T-helper 2 cell treated with Interferon-gamma antibody and Interleukin-4, amounts not matched to agents 5 μg/mL and 100 μg/mL, for 36 hours (primary cell): Measurements from ENCODE around the gene HSPA9.

Experiments
- DNase-seq: peaks from one replicate; pipeline ENCODE4 v3.0.0; 2021; ENCODE audit warnings: low spot score
- H3K27ac Mint-ChIP-seq: one replicate; pipeline ENCODE4 v1.8.0; 2021; ENCODE audit warnings: mild to moderate bottlenecking, mixed read lengths
- H3K27me3 Mint-ChIP-seq: one replicate; pipeline ENCODE4 v1.8.0; 2021; ENCODE audit warnings: low read depth, mixed read lengths
- H3K36me3 Mint-ChIP-seq: one replicate; pipeline ENCODE4 v1.8.0; 2021; ENCODE audit warnings: low read depth, mixed read lengths
- H3K4me1 Mint-ChIP-seq: one replicate; pipeline ENCODE4 v1.8.0; 2021; ENCODE audit warnings: low read depth, mixed read lengths
- H3K4me3 Mint-ChIP-seq: one replicate; pipeline ENCODE4 v1.8.0; 2022; ENCODE audit warnings: mild to moderate bottlenecking, moderate library complexity, mixed read lengths
- H3K9me3 Mint-ChIP-seq: one replicate; pipeline ENCODE4 v1.8.0; 2021; ENCODE audit warnings: mixed read lengths

HSPA9 gene

DNA sequence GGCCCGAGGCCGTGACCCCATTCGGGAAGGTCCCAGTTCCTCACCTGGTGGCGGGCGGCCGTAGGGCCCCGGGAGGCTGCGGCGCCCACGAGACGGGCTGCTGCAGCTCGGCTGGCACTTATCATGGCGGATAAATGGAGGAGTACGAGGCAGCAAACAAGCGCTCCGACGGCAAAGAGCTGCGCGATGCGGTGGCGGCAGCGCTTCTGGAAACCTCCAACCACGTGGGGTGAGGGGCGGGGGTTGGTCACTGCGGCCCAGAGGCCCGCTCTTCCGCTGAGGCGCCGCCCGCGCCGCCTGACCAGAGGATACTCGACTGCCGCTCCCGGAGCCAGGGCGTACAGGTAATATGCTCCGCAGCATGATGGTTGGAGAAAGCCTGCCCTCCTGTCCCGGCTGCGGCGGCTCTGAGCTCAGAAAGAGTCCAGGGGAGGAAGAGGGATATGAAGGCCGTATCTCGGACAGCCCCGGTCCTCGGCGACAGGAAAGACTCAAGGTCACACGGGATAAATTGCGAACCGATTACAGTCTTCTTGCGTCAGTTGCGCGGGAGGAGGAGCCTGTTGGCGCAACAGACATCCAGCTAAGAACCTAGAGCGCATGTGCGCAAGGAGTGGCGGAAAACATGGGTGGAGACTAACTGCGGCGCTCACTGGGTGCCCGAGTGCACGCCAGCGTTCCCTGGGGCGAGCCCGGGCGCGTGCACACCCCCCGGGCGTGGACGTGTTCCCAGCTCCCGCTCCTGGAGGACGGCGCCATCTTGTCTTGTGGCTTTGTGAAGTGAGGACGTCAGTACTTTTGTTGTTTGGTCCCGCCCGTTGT lies at the start of gene HSPA9:
Gene HSPA9, minus strand, starts transcription at position 208 of the 822 bp plus-strand sequence. Its CDS starts 83 bp downstream, at position 125.
- H3K27me3 Mint-ChIP-seq, result no peaks in the 10 kb centered on the region
- DNase-seq, result peak; percentile 97
- peaks cover 4% of the 10 kb centered on the region for H3K9me3 Mint-ChIP-seq
- H3K4me3 Mint-ChIP-seq, result peak within 1 kb of the TSS; percentile 95
- peaks cover 39% of the 10 kb centered on the region for H3K36me3 Mint-ChIP-seq
- H3K4me1 Mint-ChIP-seq, result peaks cover 20% of the 10 kb centered on the region
- H3K27ac Mint-ChIP-seq, result peak within 1 kb of the TSS; percentile 99

DNA sequence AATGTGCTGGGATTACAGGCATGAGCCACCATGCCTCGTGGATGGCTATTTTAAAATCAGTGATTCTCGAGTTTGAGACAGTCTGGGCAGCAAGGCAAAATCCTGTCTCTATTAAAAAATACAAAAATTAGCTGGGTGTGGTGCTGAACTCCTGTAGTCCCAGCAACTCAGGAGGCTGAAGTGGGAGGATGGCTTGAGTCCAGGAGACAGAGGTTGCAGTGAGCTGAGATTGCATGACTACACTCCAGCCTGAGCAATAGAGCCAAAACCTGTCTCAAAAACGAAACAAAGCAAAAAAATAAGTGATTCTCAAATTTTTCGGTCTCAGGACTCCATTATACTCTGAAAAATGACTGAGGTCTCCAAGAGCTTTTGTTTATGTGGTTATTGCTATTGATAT lies 47.9 kb upstream of the HSPA9 start:
- Mint-ChIP-seq H3K27me3 (peaks cover 35% of the 10 kb centered on the region), H3K4me3 (no peak overlapping the region), H3K36me3 (no peaks in the 10 kb centered on the region), H3K9me3 (no peaks in the 10 kb centered on the region), H3K4me1 (no peaks in the 10 kb centered on the region), H3K27ac (no peak overlapping the region)
- DNase-seq, result no peak

DNA sequence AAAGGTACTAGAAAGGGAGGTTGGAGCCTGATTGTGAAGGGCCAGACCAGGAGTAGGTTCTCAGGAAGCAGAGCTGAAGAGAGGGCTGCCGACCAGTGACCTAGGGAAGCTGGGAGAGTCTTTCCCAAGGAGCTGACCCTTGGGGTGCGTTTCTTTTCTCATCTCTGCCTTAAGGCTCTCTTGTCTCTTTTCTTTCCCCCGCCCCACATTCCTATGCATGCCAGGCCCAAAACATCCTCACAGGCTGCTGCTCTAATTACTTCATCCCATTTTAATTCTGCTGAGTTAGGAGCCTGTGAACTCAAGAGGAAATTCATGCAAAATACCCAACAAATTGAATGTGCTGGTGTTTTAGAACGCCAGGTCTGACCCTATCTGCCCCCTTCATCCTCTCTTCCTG lies 46.9 kb upstream of the HSPA9 start:
- peaks cover 29% of the 10 kb centered on the region for H3K27me3 Mint-ChIP-seq
- no peaks in the 10 kb centered on the region for H3K36me3 Mint-ChIP-seq
- H3K9me3 Mint-ChIP-seq, result no peaks in the 10 kb centered on the region
- H3K4me1 Mint-ChIP-seq, result no peaks in the 10 kb centered on the region
- H3K4me3 Mint-ChIP-seq, result no peak overlapping the region
- no peak overlapping the region for H3K27ac Mint-ChIP-seq
- DNase-seq, result no peak

DNA sequence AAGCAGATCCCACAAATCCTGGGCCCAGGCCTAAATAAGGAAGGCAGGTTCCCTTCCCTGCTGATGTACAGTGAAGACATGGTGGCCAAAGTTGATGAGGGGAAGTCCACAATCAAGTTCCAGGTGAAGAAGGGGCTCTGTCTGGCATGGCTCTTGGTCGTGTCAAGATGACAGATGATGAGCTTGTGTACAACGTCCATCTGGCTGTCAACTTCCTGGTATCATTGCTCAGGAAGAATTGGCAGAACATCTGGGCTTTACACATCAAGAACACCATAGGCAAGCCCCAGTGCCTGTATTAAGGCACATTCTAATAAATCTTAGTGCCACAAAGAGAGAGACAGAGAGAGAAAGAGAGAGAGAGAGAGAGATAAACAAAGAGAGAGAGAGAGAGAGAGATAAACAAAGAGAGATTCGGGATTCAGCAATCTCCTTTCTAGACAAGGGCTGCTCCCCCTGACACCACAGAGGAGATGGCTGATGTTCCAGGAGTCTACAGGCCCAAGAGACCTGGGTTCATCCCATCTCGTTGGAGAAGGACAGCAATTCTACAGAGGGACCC lies 45.5 kb upstream of the HSPA9 start:
- H3K4me1 Mint-ChIP-seq, result no peaks in the 10 kb centered on the region
- peaks cover 31% of the 10 kb centered on the region for H3K27me3 Mint-ChIP-seq
- no peak overlapping the region for H3K4me3 Mint-ChIP-seq
- no peak for DNase-seq
- no peak overlapping the region for H3K27ac Mint-ChIP-seq
- no peaks in the 10 kb centered on the region for H3K36me3 Mint-ChIP-seq
- no peaks in the 10 kb centered on the region for H3K9me3 Mint-ChIP-seq

DNA sequence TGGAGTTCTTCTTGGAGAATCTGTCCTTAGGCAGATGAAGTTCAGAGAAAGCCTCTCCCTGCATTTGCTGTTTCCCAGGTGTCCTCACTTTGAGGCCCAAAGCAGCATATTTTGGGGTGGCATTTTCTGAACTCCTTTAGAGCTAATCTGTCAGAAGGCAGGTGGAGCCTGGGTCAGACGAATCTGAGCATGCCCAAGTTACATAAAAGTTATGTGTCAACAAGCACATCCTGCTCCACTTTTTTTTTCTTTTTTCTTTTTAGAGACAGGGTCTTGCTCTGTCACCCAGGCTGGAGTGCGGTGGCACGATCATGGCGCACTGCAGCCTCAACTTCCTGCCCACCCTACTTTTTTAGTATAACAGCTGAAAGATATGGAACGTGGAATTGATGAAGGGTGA lies 41.3 kb upstream of the HSPA9 start:
- Mint-ChIP-seq H3K36me3 (no peaks in the 10 kb centered on the region), H3K4me3 (no peak overlapping the region)

DNA sequence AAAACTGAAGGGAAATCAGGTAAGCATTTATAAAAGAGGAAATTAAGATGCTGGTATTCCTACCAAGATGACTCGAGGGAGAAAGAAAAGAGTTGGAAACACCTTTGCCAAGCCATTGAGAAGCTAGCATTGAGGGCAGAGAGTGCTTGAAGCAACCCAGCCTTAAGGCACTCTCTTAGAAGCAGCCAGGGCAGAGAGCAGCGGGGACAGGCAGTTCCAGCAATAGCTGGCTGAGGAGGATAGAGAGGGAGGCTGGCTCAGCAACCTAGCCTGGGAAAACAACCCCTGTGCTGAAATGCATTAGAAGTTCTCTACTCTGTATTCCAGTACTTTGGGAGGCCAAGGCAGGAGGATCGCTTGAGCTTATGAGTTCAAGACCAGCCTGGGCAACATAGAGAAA lies 40.3 kb upstream of the HSPA9 start:
- Mint-ChIP-seq H3K36me3 (no peaks in the 10 kb centered on the region), H3K4me1 (peaks cover 5% of the 10 kb centered on the region), H3K27me3 (peaks cover 43% of the 10 kb centered on the region), H3K27ac (no peak overlapping the region), H3K9me3 (no peaks in the 10 kb centered on the region), H3K4me3 (no peak overlapping the region)
- no peak for DNase-seq

More for the DNA sequence above, 41.3 kb upstream of the HSPA9 start:
- Mint-ChIP-seq H3K4me1 (no peaks in the 10 kb centered on the region), H3K9me3 (no peaks in the 10 kb centered on the region), H3K27ac (no peak overlapping the region), H3K27me3 (peaks cover 41% of the 10 kb centered on the region)
- no peak for DNase-seq

DNA sequence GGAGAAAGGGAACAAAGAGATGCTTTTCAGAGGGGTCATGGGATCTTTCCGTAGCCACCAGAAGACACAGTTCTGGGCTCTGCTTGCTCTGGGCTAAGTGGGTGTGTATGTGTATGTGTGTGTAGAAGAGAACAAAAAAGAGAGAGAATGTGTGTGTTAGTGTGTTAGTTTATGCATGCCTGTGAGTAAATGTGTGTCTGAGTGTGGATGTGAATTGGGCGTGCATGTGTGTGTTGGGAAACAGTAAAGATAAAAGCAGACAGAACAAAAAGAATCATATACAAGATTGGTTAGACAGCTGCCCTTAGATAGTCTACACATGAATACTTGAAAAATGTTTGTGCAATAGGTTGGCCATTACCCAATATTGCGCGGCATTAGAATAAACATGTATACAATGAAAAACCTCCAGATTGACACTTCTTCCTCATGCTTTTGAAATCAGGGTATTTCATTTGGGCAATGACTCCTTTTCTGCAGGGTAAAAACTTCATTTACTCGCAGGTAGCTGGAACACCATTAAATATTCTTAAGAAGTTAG lies 36.5 kb upstream of the HSPA9 start:
- no peak overlapping the region for H3K4me3 Mint-ChIP-seq

DNA sequence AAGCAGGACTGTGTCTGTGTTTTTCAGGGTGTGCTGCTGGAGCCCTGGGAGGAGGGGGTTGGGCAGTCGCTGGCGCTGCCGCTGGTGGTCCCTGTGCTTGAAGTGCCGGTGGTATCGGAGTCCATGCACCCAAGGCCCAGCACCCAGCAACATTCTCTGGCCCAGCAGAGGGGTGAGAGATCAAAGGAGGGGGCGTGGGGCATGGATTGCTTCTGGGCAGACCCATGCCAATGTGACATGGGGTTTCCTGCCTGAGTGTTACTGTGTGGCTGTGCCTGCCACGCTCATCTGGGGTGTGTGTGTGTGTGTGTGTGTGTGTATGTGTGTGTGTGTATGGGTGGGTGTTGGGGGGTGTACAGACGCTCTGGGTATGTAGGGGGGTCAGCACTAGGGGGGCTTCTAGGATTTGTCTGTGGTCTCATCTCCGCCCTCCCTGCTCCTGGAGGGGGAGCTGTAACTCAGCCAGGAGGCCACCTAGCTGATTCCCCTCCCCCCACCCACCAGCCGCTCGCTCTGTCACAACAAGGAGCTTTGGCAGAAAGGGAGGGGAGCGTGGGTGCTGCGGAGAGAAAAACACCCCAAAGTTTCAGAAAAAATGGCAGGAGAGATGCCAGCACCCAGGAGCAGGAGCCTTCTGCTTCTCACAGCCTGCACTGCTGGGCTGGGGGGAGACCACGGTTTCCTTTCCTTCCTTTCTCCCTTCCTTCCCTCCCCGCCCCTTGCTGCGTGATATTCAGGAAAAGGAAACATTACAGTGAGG lies 35.9 kb upstream of the HSPA9 start:
- Mint-ChIP-seq H3K27ac (no peak overlapping the region), H3K9me3 (no peaks in the 10 kb centered on the region), H3K4me3 (no peak overlapping the region), H3K4me1 (peaks cover 5% of the 10 kb centered on the region), H3K36me3 (no peaks in the 10 kb centered on the region), H3K27me3 (peaks cover 49% of the 10 kb centered on the region)
- no peak for DNase-seq

More for the DNA sequence above, 36.5 kb upstream of the HSPA9 start:
- peaks cover 52% of the 10 kb centered on the region for H3K27me3 Mint-ChIP-seq
- H3K4me1 Mint-ChIP-seq, result peaks cover 5% of the 10 kb centered on the region
- no peaks in the 10 kb centered on the region for H3K9me3 Mint-ChIP-seq
- H3K27ac Mint-ChIP-seq, result no peak overlapping the region
- no peaks in the 10 kb centered on the region for H3K36me3 Mint-ChIP-seq
- DNase-seq, result no peak

DNA sequence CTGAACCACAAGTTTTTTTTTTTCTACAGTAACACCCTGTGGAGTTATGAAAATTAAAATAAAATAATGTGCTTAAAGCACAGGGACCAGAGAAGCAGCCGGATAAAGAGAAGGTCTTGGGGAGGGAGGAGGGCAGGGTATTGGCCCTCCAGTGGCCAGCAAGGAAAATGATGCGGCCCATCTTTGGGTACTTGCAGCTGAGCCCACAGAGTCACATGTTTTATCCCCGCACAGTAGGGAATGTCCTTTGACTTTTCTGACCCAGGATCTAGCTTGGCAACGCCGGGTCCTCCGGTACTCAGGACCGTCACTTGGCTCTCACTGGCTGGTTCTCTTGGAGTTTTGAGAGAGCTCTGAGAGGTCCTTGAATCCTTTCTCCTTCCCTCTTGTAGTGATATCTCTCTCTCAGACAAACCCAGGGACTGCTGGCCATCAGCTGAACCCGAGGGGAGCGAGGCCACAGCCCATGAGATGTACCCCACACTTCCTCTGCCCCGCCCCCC lies 35.3 kb upstream of the HSPA9 start:
- H3K27me3 Mint-ChIP-seq, result peaks cover 49% of the 10 kb centered on the region
- H3K9me3 Mint-ChIP-seq, result no peaks in the 10 kb centered on the region
- DNase-seq, result no peak
- H3K4me3 Mint-ChIP-seq, result no peak overlapping the region
- H3K36me3 Mint-ChIP-seq, result no peaks in the 10 kb centered on the region
- H3K4me1 Mint-ChIP-seq, result peaks cover 5% of the 10 kb centered on the region
- H3K27ac Mint-ChIP-seq, result no peak overlapping the region

DNA sequence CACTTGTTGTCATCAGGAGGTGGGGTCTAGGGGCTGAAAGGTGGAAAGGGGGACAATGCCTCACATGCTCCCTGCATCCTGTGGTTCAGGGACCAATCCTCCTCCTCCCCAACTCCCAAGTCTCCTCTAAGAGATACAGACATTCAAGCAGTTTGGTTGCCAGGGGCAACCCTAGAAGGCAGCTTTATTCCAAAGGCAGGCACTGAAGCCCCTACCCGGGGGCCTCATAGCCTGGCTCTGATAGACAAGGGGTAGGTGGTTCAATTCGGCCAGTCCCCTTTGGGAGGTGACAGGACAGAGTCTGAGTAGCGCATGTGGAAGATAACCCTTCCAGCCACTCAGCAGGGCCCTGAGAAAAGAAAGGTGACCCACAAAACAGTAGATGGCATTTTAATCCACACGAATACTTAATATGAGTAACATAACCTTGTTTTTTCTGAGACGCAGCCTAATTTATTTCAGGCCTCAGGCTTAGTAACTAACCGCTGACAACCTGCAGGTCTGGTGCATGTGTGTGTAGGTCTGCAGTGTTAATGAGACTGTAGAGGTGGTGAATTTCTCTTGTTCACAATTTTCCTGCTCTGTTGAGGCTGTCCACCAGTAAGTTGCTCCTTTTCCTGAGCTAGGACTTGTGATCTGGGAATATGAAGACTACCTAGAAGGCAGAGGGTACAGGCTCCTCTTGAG lies 31.3 kb upstream of the HSPA9 start:
- peaks cover 30% of the 10 kb centered on the region for H3K27me3 Mint-ChIP-seq
- H3K9me3 Mint-ChIP-seq, result no peaks in the 10 kb centered on the region
- H3K4me3 Mint-ChIP-seq, result no peak overlapping the region
- no peak overlapping the region for H3K27ac Mint-ChIP-seq
- no peak for DNase-seq
- H3K36me3 Mint-ChIP-seq, result no peaks in the 10 kb centered on the region
- H3K4me1 Mint-ChIP-seq, result peaks cover 5% of the 10 kb centered on the region

DNA sequence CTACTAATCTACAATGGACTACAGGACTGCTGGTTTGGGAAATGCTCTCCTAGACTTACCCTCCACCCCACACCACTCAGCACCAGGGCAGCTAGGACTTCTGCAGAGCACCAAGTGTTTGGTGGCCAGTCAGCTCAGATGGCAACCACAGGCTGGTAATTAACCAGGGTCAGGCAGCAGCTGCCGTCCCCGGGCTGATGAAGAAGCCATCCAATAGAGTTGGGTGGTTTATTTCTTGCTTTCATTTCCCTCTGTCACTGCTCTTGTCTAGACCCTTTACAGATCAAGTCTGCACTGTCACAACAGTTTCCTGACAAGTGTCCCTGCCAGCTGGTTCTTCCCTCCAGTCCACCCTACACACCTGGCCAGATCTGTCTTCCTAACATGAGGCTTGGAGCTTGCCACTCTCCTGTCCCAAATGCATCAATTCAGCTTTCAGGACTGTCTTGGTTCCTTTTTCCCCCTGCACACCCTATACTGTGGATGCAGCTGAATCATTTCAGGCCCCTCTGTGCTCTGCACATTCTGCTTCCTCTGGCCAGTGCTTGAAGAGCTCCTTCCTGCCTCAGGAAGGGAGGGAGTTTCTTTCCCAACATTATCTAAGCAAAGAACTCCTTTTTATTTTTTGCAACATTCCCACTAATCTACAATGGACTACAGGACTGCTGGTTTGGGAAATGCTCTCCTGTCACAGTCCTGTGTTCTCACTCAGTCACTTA lies 30.2 kb upstream of the HSPA9 start:
- Mint-ChIP-seq H3K9me3 (no peaks in the 10 kb centered on the region), H3K27ac (no peak overlapping the region), H3K4me1 (no peaks in the 10 kb centered on the region), H3K4me3 (no peak overlapping the region), H3K27me3 (peaks cover 25% of the 10 kb centered on the region), H3K36me3 (no peaks in the 10 kb centered on the region)
- no peak for DNase-seq

DNA sequence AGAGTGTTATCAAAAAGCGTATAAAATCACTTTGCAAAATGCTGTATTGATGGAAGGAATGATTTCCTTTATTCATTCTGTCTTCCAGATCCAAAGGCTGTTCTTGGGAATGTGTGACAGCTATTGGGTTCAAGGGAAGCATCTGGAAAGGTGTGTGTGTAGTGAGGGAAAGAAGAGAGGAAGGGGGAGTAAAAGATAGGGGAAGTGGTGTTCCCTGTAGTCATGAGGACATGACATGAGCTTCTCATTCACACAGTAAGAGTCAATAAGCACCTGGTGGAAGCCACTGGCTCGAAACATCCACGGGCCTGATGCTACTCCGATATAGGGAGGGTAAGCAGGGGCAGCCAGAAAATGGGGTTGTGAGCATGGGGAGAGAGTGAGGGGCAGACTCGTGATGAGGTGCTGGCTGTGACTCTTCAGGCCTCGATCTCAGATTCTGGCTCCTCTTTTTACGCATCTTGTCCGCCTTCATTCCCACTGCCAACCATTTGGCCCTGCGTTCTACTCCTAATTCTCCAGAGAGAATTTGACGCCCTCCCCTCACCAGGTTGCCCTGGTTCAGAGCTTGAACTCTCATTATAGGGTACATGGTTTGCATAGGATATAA lies 29.1 kb upstream of the HSPA9 start:
- no peaks in the 10 kb centered on the region for H3K9me3 Mint-ChIP-seq
- peaks cover 20% of the 10 kb centered on the region for H3K27me3 Mint-ChIP-seq
- no peak overlapping the region for H3K27ac Mint-ChIP-seq
- no peak for DNase-seq
- no peaks in the 10 kb centered on the region for H3K4me1 Mint-ChIP-seq
- no peak overlapping the region for H3K4me3 Mint-ChIP-seq
- no peaks in the 10 kb centered on the region for H3K36me3 Mint-ChIP-seq
